Activated naive CD4-positive, alpha-beta T cell treated with anti-CD3 and anti-CD28 coated beads, Interleukin-2, amount 10 ng/mL, durations not matched to agents 7 days and 5 days (primary cell): ENCODE data around the gene NSMF.

Experiments
- CTCF ChIA-PET: fragments of 350-600 bp; sonication (Branson Sonifier 250); formaldehyde crosslinking; loops from one replicate; lab custom pipeline; 2021; ENCODE audit warnings: antibody characterized with exemption; lab: Charles Lee
- DNase-seq: peaks from one replicate; pipeline ENCODE4 v3.0.0-alpha.2; 2020
- H3K27ac Mint-ChIP-seq: one replicate; pipeline ENCODE4 v1.8.0; 2021; ENCODE audit warnings: mild to moderate bottlenecking, moderate library complexity, mixed read lengths
- H3K27me3 Mint-ChIP-seq: one replicate; pipeline ENCODE4 v1.8.0; 2021; ENCODE audit warnings: mild to moderate bottlenecking, mixed read lengths
- H3K36me3 Mint-ChIP-seq: one replicate; pipeline ENCODE4 v1.8.0; 2021; ENCODE audit warnings: mixed read lengths
- H3K4me1 Mint-ChIP-seq: one replicate; pipeline ENCODE4 v1.8.0; 2021; ENCODE audit warnings: mixed read lengths
- H3K4me3 Mint-ChIP-seq: one replicate; pipeline ENCODE4 v1.8.0; 2021; ENCODE audit warnings: mild to moderate bottlenecking, moderate library complexity, mixed read lengths
- H3K9me3 Mint-ChIP-seq: one replicate; pipeline ENCODE4 v1.8.0; 2021; ENCODE audit warnings: mixed read lengths

The NSMF gene

DNA sequence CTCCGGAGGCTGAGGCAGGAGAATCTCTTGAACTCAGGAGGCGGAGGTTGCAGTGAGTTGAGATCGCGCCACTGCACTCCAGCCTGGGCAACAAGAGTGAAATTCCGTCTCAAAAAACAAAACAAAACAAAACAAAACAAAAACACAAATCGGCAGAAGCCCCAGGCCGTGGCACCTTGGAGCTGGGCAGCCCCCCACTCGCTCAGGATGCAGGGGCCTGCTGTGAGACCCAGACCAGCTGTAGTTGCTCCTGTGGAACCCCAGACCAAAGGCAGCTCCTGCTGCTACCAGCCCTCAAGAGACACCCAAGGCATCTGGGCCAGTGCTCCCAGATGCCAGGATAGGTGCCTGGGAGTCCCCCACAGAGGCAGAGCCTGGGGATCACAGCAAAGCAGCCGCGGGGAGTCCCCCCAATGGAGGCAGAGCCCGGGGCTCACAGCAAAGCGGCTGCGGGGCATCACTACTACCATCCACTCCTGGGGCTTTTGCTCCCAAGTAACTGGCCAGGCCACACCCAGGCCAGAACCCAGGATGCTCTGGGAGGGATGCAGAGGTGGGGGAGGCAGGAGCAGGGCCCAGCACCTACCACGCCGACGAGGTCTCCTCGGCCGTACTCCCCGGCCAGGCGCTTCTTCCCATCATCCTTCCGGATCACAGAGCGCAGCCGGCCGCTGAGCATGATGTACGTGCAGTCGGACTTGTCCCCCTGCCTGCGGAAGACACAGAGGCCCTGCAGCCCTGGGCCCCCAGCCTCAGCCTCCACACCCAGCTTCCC is 37.7 kb upstream of the NSMF start:
- Mint-ChIP-seq H3K9me3 (peaks cover 3% of the 10 kb centered on the region), H3K4me1 (peaks cover 7% of the 10 kb centered on the region), H3K27ac (no peak overlapping the region), H3K36me3 (peaks cover 2% of the 10 kb centered on the region), H3K4me3 (no peak overlapping the region), H3K27me3 (peaks cover under 1% of the 10 kb centered on the region)
- DNase-seq = no peak
- CTCF ChIA-PET = no interaction called here

GRCh38 chr9:137494550-137495351 is 35.6 kb upstream of the NSMF start:
- DNase-seq = no peak
- CTCF ChIA-PET = no interaction called here
- H3K9me3 Mint-ChIP-seq = no peaks in the 10 kb centered on the region
- no peak overlapping the region for H3K4me3 Mint-ChIP-seq
- H3K4me1 Mint-ChIP-seq = peaks cover 11% of the 10 kb centered on the region
- H3K27ac Mint-ChIP-seq = no peak overlapping the region
- no peaks in the 10 kb centered on the region for H3K27me3 Mint-ChIP-seq
- no peaks in the 10 kb centered on the region for H3K36me3 Mint-ChIP-seq

DNA sequence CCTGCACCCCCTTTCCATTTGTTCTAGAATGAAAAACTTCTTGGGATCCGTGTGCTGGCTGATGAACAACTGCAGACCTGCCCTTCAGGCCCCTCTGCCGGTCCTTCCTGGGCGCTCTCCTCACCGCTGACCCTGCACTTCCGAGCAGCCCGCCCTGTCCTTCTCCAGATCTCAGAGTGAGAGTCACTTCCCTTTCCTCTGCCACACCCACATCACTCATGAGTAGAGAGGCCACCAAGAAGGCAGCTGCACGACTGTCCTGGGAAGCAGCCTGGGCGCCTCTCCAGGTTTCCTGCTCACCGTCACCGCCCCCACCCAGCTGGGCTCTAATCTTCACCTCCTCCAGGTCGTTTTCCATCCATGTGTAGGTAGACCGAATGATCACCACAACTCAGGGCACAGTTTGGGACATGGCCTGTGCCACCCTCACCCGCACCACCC is 35.0 kb upstream of the NSMF start:
- DNase-seq = no peak
- no peaks in the 10 kb centered on the region for H3K9me3 Mint-ChIP-seq
- peaks cover 11% of the 10 kb centered on the region for H3K4me1 Mint-ChIP-seq
- CTCF ChIA-PET = no interaction called here
- no peaks in the 10 kb centered on the region for H3K27me3 Mint-ChIP-seq
- no peaks in the 10 kb centered on the region for H3K36me3 Mint-ChIP-seq
- no peak overlapping the region for H3K4me3 Mint-ChIP-seq
- peak overlapping the region; percentile 4 for H3K27ac Mint-ChIP-seq

- DNase-seq = no peak
- H3K4me1 Mint-ChIP-seq = peaks cover 11% of the 10 kb centered on the region
- H3K27me3 Mint-ChIP-seq = no peaks in the 10 kb centered on the region
- H3K9me3 Mint-ChIP-seq = no peaks in the 10 kb centered on the region
- H3K27ac Mint-ChIP-seq = no peak overlapping the region
- H3K36me3 Mint-ChIP-seq = no peaks in the 10 kb centered on the region
- CTCF ChIA-PET = interaction anchor here (0.6 kb wide), 1 partner anchor 93 kb away, joined by 3 read pairs; no protein-coding TSS in a partner anchor
- H3K4me3 Mint-ChIP-seq = no peak overlapping the region
These were observed 34.4 kb upstream of the NSMF start for GRCh38 chr9:137493364-137494103.

- no peaks in the 10 kb centered on the region for H3K27me3 Mint-ChIP-seq
These were observed 33.6 kb upstream of the NSMF start for GRCh38 chr9:137492464-137493363.

DNA sequence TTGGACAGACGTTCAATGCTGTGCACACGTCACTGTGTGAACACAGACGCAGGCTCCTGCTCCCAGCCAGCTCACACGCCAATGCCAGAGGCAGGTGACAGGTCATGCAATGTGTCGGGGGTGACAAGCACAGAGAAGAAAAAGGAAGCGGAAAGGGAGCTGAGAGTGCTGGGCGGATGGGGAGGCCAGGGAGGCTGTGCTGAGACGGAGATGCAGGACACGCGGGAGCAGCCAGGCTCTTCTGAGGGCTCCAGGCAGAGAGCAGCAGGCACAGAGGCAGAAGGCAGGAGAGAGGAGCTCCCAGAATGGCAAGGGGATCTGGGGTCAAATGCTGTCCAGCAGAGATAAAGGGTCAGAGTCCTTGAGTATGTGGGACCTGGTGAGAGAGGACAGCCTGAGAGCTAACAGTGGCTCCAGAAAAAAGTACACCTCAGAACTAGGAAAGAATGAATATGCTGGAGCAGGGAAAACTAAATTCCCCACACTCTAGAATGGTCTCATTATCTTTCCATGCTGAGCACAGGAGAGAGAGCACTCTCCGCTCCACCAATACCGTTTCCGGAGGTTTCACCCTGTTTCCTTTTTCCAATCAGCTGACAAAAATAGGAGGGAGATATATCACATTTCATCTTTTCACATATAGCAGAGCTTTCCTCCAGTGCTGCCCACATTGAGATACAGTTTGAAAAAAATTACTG is 32.8 kb upstream of the NSMF start:
- Mint-ChIP-seq H3K9me3 (no peaks in the 10 kb centered on the region), H3K4me1 (peaks cover 11% of the 10 kb centered on the region), H3K27ac (no peak overlapping the region), H3K4me3 (no peak overlapping the region), H3K36me3 (no peaks in the 10 kb centered on the region), H3K27me3 (no peaks in the 10 kb centered on the region)
- CTCF ChIA-PET = interaction anchor here (1.6 kb wide), 1 partner anchor 69 kb away, joined by 4 read pairs; the partner anchor contains the start of genes EXD3 and NOXA1
- no peak for DNase-seq

More at GRCh38 chr9:137492464-137493363, 33.6 kb upstream of the NSMF start:
- peak; percentile 34 for DNase-seq
- Mint-ChIP-seq H3K36me3 (no peaks in the 10 kb centered on the region), H3K4me1 (peaks cover 11% of the 10 kb centered on the region), H3K9me3 (no peaks in the 10 kb centered on the region), H3K4me3 (no peak overlapping the region), H3K27ac (no peak overlapping the region)
- CTCF ChIA-PET = no interaction called here

DNA sequence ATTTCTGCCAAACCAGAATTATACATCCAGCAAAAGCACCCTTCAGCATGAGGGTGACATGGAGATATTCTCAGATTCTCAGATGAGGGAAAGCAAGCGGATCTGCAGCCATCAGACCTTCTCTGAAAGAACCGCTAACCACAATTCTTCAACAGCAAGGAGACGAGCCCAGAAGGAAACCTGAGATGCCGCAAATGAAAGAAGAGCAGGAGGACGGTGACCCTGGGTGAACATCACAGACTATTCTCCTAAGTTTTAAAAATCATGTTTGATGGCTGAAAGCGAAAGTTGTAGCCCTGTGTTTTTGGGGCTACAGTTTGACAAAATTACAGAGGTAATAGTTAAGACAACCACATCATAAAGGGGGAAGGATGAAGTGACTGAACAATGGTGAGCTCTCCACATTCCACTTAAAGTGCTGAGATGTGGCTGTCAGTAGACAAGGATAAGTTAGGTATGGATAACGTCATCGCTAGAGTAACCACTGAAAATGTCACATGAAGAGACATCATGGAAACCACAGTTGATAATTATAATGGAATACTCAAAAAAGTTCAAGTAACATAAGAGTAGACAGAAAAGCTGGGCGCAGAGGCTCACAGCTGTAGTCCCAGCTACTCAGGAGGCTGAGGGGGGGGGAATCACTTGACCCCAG is 31.5 kb upstream of the NSMF start:
- H3K36me3 Mint-ChIP-seq = no peaks in the 10 kb centered on the region
- H3K9me3 Mint-ChIP-seq = no peaks in the 10 kb centered on the region
- no peak overlapping the region for H3K4me3 Mint-ChIP-seq
- H3K27ac Mint-ChIP-seq = no peak overlapping the region
- CTCF ChIA-PET = interaction anchor here (1.6 kb wide), 1 partner anchor 68 kb away, joined by 4 read pairs; the partner anchor contains the start of genes EXD3 and NOXA1
- H3K27me3 Mint-ChIP-seq = no peaks in the 10 kb centered on the region
- H3K4me1 Mint-ChIP-seq = peaks cover 11% of the 10 kb centered on the region
- DNase-seq = no peak

GRCh38 chr9:137488906-137489305 is 29.8 kb upstream of the NSMF start:
- CTCF ChIA-PET = no interaction called here
- H3K4me1 Mint-ChIP-seq = peaks cover 6% of the 10 kb centered on the region

GRCh38 chr9:137488327-137488653 is 29.2 kb upstream of the NSMF start:
- no peak overlapping the region for H3K27ac Mint-ChIP-seq
- H3K9me3 Mint-ChIP-seq = no peaks in the 10 kb centered on the region
- peaks cover 5% of the 10 kb centered on the region for H3K4me1 Mint-ChIP-seq
- no peak for DNase-seq
- CTCF ChIA-PET = no interaction called here
- H3K27me3 Mint-ChIP-seq = no peaks in the 10 kb centered on the region
- no peak overlapping the region for H3K4me3 Mint-ChIP-seq
- H3K36me3 Mint-ChIP-seq = no peaks in the 10 kb centered on the region

More at GRCh38 chr9:137488906-137489305, 29.8 kb upstream of the NSMF start:
- H3K27ac Mint-ChIP-seq = no peak overlapping the region
- no peak overlapping the region for H3K4me3 Mint-ChIP-seq
- no peaks in the 10 kb centered on the region for H3K27me3 Mint-ChIP-seq
- no peaks in the 10 kb centered on the region for H3K9me3 Mint-ChIP-seq
- H3K36me3 Mint-ChIP-seq = no peaks in the 10 kb centered on the region
- DNase-seq = no peak

DNA sequence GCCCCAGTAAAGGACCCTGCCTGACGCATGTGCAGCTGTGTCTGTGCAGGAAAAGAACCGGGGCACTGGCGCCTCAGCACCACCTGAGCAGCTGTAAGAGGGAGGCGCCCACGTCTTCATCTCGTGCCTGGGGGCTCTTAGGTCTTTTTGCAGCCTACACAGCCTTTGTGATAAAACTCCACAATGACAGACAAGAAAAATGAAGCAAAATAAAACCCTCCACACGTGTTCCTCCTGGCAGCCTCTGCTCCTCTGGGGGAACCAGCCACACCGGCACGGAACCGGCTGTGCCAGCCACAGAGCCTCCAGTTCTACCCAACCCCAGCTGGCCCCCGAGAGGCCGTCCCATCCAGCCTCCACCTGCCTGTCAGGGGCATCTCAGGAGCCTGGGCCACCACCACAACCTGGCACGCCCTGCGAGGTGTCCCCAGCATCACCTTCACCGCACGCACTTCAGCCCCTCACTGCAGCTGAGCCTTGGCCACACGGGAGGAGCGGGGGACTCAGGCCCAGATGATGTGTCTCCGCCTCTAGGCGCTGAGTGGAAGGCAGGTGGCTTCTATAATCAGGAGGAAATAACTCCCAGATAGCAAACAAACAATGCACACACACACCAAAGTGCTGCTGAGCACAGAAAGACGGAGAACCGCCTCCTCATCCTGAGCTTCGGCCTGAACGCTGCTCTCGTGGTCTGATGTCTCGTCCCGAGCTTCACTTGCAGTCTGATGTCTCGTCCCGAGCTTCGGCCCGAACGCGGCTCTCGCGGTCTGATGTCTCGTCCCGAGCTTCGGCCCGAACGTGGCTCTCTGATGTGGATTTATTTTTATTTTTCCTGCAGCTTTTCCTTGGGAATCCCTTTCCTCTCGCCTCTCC is 28.6 kb upstream of the NSMF start:
- no peak for DNase-seq
- no peak overlapping the region for H3K4me3 Mint-ChIP-seq
- no peaks in the 10 kb centered on the region for H3K27me3 Mint-ChIP-seq
- H3K9me3 Mint-ChIP-seq = no peaks in the 10 kb centered on the region
- H3K27ac Mint-ChIP-seq = peak overlapping the region; percentile 4
- peaks cover 5% of the 10 kb centered on the region for H3K4me1 Mint-ChIP-seq
- CTCF ChIA-PET = no interaction called here
- H3K36me3 Mint-ChIP-seq = no peaks in the 10 kb centered on the region

DNA sequence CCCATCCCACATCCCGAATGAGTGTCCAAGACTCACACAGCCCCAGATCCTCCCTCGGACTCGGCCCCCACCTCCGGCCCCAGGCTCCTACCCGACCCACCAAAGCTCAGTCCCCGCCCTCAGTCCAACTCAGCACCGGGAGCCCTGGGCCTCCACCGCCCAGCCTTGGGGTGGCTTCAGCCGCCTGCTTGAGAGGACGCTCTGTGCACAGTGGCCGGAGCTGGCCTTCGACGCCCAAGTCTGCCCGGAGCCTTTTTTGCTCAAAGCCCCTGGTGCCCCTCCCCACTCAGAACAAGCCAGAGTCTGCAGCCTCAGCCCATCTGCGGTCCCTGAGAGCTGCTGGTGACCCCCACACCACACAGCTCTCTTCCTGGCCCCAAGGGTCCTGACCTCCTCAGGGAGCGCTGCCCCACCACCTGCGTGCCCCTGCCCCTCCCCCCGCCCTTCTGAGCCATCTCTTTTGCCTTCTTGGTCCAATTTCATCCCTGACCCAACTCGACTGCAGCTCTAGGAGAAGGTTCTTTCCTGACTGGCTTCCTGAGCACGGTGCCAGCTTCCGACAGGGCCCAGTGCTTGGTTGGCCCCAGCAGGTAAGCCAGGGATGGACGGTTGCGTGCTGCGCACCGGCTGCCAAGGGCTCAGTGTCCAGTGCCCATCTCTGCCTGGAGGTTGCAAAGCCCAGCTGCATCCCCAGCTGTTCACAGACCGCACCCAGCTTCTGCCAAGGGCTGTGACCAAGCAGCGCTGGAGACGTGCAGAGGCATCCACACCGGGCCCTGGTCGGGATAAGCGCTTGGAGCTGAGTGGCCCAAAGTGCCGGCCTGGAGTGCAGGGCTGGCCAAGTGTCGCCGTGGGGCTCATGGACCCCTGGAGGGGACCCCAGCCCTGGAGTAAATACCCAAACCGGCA is 27.7 kb upstream of the NSMF start:
- peaks cover 10% of the 10 kb centered on the region for H3K4me1 Mint-ChIP-seq
- no peak overlapping the region for H3K4me3 Mint-ChIP-seq
- CTCF ChIA-PET = no interaction called here
- no peak for DNase-seq
- no peaks in the 10 kb centered on the region for H3K27me3 Mint-ChIP-seq
- no peak overlapping the region for H3K27ac Mint-ChIP-seq
- H3K36me3 Mint-ChIP-seq = no peaks in the 10 kb centered on the region
- H3K9me3 Mint-ChIP-seq = no peaks in the 10 kb centered on the region
